ENCODE measurements around the gene MEPCE.
A peak's percentile ranks its signal among the peaks of the same experiment; 100 is the strongest.

MEPCE gene

DNA sequence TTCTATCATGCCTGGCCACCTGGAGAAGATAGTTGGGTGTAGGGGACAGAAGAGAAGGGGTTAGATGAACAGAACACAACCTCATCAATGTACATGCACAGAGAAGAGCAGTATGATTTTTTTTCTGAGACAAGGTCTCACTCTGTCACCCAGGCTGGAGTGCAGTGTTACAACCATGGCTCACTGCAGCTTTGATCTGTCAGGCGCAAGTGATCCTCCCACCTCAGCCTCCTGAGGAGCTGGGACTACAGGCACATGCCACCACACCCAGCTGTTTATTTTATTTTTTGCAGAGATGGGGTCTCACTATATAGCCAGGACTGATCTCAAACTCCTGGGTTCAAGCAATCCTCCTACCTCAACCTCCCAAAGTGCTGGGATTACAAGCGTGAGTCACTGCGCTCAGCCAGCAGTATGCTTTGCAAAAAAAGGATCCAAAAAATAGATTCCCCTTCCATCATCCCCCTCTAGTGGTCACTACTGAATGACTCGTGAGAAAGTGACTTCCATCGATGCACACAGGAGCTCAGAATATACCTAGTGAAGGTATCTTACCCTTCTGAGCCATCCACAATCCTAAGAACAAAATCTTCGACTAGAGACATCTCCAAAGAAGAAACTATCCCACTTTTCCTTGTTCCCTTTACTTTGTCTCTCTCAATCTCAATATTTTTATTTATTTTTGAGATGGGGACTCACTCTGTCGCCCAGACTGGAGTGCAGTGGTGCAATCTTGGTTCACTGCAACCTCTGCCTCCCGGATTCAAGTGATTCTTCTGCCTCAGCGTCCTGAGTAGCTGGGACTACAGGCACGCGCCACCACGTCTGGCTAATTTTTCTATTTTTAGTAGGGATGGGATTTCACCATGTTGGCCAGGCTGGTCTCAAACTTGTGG is 22.1 kb upstream of the MEPCE start:
- DNase-seq (ENCODE audit: low read depth), result peak; percentile 79

GRCh38 chr7:100411101-100411500 is 18.5 kb upstream of the MEPCE start:
- no peak for DNase-seq (ENCODE audit: low read depth)

DNA sequence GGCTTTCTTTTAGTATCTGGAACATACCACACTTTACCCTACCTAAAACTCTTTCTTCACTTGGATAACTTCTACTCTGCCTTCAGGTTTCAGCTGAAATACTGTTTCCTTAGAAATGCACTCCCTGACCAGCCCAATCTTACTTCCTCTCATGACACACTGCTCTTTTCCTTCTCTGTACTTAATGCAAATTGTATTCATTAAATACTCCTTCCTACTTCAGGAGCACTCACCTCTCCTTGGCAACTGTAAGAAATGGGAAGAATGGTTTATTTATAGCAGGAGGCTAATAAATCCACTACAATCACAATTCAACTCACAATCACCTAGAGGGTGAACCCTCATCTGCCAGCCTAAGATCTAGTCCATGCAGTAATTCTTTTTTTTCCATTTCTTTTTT is 16.3 kb upstream of the MEPCE start:
- DNase-seq (ENCODE audit: low read depth), result no peak

GRCh38 chr7:100413889-100414288 is 15.7 kb upstream of the MEPCE start:
- no peak for DNase-seq (ENCODE audit: low read depth)

DNA sequence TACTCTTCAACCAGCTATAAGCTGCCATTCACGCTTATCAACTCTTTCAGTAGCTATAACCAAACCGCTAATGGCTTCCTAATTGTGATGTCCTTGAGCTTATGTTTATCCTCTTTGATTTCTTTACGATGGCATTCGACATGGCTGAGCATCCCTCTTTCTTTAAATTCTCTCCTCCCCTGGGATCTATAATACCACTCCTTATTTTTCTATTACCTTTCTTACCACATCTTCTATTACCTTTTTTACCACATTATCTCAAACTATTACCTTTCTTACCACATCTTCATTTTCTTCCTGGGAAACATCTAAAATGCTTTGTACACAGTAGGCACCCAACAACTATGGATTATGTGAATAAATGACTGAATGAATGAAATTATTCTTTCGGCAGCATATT is 14.2 kb upstream of the MEPCE start:
- DNase-seq (ENCODE audit: low read depth), result no peak

- DNase-seq (ENCODE audit: low read depth), result no peak
These were observed 10.5 kb upstream of the MEPCE start for GRCh38 chr7:100418930-100419659.

GRCh38 chr7:100419660-100420226 is 9.9 kb upstream of the MEPCE start:
- DNase-seq (ENCODE audit: low read depth), result no peak

- DNase-seq (ENCODE audit: low read depth), result no peak
These were observed 6.3 kb upstream of the MEPCE start for GRCh38 chr7:100423315-100423714.

GRCh38 chr7:100425347-100425746 is 4.3 kb upstream of the MEPCE start:
- DNase-seq (ENCODE audit: low read depth), result no peak

DNA sequence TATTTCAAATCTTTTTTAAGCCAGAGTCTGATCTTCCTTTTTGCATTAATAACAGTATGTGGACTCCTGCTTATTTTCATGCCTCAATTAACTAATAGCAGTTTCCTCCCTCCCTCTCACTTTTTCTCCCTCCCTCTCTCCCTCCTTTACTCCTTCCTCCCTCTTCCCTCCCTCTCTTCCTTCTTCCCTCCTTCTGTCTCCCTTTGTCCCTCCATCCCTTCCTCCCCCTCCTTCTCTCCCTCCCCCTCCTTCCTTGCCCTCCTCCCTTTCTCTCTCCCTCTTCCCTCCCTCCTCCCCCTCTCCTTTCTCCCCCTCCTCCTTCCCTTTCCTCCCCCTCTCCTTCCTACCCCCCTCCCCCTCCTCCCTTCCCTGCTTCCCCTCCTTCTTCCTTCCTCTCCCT is 3.1 kb upstream of the MEPCE start:
- no peak for DNase-seq (ENCODE audit: low read depth)

GRCh38 chr7:100427762-100428198 is 1.9 kb upstream of the MEPCE start:
- no peak for DNase-seq (ENCODE audit: low read depth)

DNA sequence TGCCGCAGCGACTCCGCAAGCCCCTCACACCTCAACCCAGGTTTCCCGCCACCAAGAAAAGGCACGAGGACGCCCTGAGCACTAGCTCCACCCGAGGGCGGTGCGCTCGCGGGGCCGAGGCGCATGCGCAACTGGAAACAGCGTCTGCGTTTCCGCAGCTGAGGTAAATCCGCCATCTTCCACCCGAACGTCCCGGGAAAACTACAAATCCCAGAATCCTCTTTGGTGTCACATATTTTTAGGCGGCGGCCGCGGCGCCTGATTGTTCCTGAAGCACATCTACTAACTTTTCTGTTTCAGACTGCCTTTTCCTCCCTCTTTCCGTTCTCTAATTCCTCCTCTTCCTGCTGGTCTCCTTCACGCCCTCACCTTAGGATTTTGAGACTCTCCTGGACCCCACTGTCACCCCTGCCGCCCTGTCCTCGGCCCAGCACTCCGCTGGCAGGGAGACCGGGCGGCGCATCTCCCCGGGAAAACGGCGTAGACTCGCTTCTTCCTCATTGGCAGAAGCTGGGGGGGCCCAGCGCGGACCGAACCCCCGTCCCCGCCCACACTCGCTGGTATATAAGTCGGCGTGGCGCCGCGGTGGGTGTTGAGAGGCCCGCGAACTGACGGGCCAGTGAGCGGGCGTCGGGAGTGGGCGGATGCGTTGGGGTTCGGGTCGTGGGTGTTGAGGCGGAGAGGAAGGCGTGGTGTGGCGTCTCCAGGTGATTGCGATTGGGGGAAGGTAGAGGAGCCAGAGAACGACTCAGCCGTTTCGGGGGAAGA is 1.2 kb upstream of the MEPCE start, which contains the start of gene ZCWPW1:
ZCWPW1 (minus strand) TSS at position 505 of the 768 bp plus-strand sequence. CDS start 8,054 bp downstream, outside the sequence.
- peak; percentile 96 for DNase-seq (ENCODE audit: low read depth)

DNA sequence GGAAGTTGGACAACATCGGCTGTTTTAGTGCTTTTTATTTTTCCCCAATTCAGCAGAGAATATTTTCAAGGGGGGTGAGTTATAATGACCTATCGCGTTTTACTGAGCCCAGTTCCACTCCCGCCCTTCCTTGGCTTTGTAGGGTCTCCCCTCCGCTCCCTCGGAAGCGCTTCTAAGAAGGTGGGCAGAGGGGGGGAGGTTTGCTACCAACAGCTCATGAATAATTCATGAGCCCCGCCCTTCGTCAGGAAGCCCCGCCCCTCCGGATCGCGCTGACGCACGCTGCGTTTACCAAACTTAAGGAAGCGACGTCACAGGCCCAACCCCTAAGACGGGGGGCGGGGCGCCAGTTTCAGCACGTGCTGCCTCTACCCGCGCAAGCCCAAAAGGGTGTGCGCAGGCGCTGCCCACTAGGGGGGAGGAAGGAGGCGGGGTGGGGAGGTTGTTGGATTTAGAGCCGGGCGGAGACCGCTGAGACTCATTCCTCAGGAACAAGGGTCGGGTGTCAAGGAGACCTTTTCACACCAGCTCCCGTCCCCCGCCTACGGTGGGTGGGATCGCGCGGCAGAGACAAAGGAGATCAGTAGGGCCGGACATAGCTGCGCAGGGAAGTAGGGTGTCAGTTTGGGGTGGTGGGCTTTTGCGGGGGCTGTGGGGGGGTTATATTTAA is 529 bp upstream of the MEPCE start:
- DNase-seq (ENCODE audit: low read depth), result peak; percentile 98

DNA sequence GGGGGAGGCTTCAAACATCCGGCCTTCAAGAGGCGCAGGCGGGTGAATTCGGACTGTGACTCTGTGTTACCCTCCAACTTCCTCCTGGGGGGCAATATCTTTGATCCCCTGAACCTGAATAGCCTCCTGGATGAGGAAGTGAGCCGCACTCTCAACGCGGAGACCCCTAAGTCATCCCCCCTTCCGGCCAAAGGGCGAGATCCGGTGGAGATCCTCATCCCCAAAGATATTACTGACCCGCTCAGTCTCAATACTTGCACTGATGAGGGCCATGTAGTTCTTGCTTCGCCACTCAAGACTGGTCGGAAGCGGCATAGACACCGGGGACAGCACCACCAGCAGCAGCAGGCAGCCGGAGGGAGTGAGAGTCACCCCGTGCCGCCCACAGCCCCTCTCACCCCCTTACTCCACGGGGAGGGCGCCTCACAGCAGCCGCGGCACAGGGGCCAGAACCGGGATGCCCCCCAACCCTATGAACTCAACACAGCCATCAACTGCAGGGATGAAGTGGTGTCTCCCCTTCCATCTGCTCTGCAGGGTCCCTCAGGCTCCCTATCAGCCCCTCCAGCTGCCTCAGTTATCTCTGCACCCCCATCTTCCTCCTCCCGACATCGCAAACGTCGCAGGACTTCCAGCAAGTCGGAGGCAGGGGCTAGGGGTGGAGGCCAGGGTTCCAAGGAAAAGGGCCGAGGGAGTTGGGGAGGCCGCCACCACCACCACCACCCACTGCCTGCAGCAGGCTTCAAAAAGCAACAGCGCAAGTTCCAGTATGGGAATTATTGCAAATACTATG is 1.1 kb downstream of the MEPCE start:
- no peak for DNase-seq (ENCODE audit: low read depth)

DNA sequence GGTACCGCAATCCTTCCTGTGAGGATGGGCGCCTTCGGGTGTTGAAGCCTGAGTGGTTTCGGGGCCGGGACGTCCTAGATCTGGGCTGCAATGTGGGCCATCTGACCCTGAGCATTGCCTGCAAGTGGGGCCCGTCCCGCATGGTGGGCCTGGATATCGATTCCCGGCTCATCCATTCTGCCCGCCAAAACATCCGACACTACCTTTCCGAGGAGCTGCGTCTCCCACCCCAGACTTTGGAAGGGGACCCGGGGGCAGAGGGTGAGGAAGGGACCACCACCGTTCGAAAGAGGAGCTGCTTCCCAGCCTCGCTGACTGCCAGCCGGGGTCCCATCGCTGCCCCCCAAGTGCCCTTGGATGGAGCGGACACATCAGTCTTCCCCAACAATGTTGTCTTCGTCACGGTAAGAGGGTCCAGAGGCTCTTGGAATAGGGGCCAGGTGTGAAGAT is 1.7 kb downstream of the MEPCE start:
- DNase-seq (ENCODE audit: low read depth), result no peak

DNA sequence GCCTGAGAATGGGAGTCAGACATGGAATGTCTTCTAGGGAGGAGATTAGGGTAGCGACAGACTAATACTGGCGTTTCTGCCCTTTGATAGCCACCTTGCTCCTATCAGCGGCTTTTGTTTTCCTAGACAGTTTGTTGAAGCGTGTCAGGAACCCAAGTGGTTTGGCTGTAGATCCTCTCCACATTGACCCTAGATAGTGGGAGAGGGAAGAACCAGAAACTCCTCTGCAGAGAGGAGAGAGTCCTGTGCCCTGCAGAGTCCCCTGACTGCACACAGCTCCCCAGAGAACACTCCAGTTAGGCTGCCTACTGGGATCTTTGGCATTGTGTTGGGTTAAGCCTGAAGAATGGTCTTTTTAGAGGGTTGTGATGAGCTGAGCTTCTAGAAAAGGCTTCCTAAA is 2.4 kb downstream of the MEPCE start:
- no peak for DNase-seq (ENCODE audit: low read depth)

GRCh38 chr7:100432621-100433275 is 3.1 kb downstream of the MEPCE start:
- no peak for DNase-seq (ENCODE audit: low read depth)

- DNase-seq (ENCODE audit: low read depth), result no peak
These were observed 3.6 kb downstream of the MEPCE start for GRCh38 chr7:100433276-100433591.

- no peak for DNase-seq (ENCODE audit: low read depth)
These were observed 4.1 kb downstream of the MEPCE start for GRCh38 chr7:100433592-100434296.

All from amniotic epithelial cell (primary cell).